GM18507 (cell line): ENCODE data around the gene BBX.
"Not testable (repeated sequence)": the region's sequence is repeated elsewhere in the genome, so short reads cannot be mapped to it uniquely, and the experiment has no call there.

Experiments
- DNase-seq: peaks from one replicate; pipeline ENCODE4 v3.0.0; 2011; ENCODE audit warnings: low read depth; ENCODE audit not compliant: insufficient read length; ENCODE audit errors: extremely low spot score
- FAIRE-seq: peaks from 2 replicates; lab custom pipeline; 2011; peaks lifted over from hg19 to GRCh38; lab: Jason Lieb, UNC

Gene BBX

DNA sequence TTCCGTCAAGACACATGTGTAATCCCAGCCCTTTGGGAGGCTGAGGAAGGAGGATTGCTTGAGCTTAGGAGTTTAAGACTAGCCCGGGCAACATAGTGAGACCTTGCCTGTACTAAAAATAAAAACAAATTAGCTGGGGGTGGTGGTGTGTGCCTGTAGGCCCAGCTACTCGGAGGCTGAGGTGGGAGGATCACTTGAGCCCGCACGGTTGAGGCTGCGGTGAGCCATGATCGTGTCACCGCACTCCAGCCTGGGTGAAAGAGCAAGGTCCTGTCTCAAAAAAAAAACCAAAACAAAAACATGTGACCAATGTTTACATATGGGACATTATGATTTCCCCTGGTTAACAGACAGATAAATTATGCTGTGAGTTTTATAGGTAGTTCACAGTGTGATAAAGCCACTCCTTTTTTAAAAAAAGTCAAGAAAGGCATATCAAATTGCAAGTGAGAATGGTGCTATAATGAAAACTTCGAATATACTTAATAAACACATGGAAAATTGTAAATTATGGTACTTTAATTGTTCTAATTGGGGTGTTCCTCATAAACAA is 9.2 kb downstream of the BBX start:
- FAIRE-seq, result no peak

DNA sequence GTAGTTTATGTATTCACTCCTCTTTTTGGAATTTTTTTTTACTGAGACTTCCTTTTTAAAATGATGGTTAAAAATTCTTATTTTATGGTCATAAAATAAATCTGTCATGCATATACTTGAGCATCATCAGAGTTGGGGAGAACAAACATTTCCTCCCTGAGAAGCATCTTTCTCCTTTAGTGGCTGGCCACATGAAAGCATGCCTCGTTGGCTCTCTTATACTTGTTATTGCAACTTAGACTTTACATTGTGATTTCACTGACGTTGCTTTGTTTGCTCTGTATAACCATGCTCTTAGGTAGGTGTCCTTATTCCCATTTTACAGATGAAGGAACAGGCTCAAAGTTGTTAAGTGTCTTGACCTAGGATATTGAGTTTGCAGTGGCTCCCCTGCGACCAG is 18.1 kb downstream of the BBX start:
- DNase-seq, result no peak
- no peak for FAIRE-seq

More for the DNA sequence above, 9.2 kb downstream of the BBX start:
- no peak for DNase-seq

- FAIRE-seq (no peak), DNase-seq (no peak)
Measured at GRCh38 chr3:107542665-107543064, 19.9 kb downstream of the BBX start.

GRCh38 chr3:107543666-107544065 is 20.9 kb downstream of the BBX start:
- FAIRE-seq, result no peak
- no peak for DNase-seq

DNA sequence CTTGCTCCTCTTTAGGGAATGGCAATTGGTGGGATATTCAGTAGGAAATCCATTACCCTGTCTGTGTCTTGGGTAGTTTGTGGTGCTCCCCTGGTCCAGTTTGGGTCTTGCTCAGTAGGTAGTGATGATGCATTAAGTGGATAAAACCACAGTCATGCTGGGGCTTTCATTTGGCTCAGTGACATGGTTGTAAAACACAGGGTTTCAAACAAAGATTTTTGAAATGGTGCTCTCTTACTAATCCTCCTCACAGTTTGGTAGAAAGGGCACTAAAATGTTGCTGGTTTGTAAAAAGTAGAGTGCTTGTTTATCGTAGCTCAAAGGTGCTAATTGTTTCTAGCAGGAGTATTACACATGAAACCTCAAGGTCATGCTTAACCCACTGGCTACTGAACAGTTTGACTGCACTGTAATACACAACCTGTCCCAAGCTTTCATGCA is 22.9 kb downstream of the BBX start:
- DNase-seq (no peak), FAIRE-seq (no peak)

DNA sequence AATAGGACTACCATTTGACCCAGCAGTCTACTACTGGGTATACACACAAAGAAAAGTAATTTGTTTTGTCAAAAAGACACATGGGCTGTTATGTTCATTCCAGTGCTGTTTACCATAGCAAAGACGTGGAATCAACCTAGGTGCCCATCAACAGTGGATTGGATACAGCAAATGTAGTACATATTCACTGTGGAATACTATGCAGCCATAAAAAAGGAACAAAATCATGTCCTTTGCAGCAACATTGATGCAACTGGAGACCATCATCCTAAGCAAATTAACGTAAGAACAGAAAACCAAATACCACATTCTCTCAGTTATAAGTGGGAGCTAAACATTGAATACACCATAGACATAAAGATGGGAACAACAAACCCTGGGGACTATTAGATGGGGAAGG is 25.8 kb downstream of the BBX start:
- FAIRE-seq, result no peak
- DNase-seq, result no peak

GRCh38 chr3:107555359-107555758 is 32.6 kb downstream of the BBX start:
- peak; percentile 26 for FAIRE-seq
- DNase-seq, result no peak

DNA sequence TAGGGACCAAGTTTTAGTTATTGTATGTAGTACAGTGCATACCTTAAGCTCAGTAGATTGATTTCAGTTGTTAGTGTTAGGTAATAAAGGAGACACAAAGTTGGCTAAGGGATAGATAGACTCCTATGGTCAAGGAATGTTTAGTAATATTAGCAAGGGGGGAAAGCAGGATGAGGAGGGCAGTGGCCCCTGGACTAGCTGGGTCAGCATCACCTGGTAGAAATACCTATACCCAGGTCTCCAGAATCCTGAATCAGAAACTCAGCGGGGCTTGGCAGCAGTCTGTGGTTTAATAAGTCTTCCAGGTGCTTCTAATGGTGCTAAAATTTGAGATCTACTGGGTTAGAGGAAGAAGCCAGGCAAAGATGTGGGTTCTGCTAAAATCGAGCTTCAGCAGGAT is 35.0 kb downstream of the BBX start:
- DNase-seq (no peak), FAIRE-seq (no peak)

GRCh38 chr3:107560166-107560565 is 37.4 kb downstream of the BBX start:
- no peak for DNase-seq
- no peak for FAIRE-seq

- DNase-seq (no peak), FAIRE-seq (no peak)
Measured at GRCh38 chr3:107561980-107562379, 39.2 kb downstream of the BBX start.

DNA sequence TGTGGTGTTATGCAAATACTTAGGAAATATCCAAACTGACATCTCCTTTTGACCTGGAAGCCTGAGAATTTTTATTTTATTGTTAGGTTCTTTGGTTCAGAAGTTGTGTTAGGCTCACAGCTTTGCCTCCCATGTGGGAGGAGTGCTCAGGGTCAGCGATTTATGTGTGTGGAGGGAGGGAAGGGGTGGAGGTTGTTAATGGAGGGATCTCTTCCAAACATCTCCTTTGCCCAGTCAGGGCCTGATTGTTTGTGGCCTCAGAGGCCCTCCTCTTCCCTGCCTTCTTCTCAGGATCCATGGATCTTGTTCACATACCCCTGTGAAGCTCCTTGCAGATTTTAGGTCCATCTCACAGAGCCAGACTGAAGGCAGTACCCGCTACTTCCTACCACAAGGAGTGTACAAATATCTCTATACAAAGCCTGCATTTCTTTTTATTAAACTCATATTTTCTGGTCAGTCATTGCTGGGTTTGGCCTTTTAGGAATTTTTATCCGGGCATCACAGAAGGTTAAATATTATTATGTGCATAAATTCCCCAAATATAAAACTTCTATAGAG is 40.3 kb downstream of the BBX start:
- FAIRE-seq (no peak), DNase-seq (no peak)

DNA sequence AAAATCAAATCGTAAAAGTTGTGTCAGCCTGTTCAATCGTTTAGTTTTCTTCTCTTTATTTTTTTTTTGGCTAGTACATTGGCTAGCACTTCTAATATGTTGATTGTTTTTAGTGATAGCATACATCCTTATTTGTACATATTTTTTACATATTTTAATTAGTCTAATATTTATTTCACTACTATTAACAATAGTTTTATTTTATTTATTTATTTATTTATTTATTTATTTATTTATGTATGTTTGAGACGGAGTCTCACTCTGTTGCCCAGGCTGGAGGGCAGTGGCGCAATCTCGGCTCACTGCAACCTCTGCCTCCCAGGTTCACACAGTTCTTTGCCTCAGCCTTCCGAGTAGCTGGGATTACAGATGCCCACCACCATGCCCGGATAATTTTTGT is 42.5 kb downstream of the BBX start:
- not testable (repeated sequence) for DNase-seq

DNA sequence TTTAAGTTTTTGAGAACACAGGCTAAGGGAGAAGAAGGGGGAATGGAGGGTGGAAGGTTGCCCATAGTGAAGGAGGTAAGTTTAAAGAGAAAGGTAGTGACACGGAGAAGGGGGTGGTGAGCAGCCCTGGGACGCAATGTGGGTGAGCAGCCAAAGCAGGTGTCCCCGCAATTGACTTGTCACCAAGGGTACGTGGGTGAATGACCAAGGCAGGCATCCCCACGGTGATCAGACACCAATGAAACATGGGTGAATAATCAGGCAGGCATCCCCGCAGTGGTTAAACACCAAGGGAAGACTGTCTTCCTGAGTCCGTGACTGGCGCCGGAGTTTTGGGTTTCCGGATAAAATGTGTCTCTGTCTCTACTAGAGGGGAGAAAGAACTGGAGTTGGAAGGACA is 48.3 kb downstream of the BBX start:
- DNase-seq, FAIRE-seq: not testable (repeated sequence)

More for the DNA sequence above, 42.5 kb downstream of the BBX start:
- FAIRE-seq, result not testable (repeated sequence)

GRCh38 chr3:107571492-107571891 is 48.7 kb downstream of the BBX start:
- FAIRE-seq, DNase-seq: not testable (repeated sequence)

DNA sequence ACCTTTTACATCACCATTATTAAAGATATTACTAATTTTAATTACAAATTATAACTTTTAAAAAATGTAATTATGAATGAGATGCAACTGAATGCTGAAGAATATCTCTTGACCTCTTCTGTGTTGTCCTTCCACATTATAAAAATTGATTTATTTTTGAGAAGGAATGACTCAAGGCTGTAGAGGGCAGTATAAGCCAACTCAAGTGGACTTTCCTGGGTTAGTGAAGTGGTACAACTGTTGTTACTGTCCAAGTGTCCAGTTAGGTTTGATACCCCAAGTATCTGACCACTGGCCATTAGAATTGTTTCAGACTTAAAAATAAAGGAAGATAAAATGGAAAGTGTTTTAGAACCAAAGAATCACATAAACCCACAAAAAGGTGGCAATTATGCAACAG is 51.9 kb downstream of the BBX start:
- FAIRE-seq, result peak; percentile 76
- no peak for DNase-seq

DNA sequence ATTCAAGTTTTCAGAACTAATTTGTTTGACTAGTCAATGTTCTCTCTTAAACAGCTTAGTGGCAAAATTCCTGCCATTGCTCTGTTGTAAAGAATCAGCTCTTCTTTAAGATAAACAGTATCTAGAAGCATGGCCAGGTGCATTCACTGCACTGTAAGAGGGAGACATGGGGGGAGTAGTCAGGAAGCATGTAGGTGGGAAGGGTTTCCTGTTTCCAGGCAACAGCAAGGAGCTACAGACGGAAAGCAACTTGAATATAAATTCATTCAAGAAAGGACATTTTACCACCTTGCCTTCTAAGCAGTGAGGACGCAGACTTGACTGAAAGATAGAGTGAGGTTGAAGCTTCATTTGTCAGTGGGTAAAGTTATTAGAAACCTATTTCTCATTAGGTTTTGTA is 55.3 kb downstream of the BBX start:
- DNase-seq (no peak), FAIRE-seq (peak; percentile 5)

DNA sequence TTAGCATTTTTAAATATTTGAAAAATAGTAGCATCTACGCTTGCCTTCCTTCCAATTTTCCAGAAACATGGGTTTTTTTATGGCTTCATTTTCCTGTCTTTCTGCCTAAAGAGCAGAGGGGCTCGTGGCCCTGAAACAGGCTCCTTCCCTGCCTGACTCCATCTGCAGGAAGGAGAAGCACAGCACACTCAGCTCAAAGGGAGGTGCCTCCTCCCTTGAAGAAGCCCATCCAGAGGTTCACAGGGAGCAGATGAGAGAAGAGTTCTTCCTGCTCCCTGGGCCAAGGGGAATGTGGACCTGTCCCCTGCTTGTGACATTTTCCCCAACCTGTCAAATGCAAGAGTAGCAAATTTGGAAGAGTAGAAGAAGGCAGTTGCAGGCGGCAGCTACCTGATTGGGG is 55.8 kb downstream of the BBX start:
- DNase-seq (no peak), FAIRE-seq (no peak)

GRCh38 chr3:107579371-107579770 is 56.6 kb downstream of the BBX start:
- no peak for DNase-seq
- FAIRE-seq, result no peak

- DNase-seq (no peak), FAIRE-seq (no peak)
Measured at GRCh38 chr3:107581230-107581629, 58.5 kb downstream of the BBX start.

DNA sequence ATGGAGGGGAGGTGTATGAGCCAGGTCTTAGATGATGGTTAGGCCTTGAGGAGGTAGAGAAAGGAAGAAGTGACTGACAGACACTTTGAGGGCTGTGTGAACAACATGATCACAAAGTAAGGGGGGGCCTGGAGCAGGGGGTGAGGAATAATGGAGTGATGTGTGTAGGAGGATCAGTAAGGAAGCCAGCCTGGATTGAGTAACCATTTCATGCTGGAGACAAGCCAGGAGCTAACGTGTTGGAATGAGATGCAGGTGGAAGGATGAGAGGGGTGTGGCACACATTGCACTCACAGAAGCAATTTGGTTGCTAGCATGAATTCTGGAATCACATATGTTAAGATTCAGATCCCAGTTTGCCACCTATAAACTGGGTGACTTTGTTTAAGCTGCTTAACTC is 65.5 kb downstream of the BBX start:
- no peak for FAIRE-seq

DNA sequence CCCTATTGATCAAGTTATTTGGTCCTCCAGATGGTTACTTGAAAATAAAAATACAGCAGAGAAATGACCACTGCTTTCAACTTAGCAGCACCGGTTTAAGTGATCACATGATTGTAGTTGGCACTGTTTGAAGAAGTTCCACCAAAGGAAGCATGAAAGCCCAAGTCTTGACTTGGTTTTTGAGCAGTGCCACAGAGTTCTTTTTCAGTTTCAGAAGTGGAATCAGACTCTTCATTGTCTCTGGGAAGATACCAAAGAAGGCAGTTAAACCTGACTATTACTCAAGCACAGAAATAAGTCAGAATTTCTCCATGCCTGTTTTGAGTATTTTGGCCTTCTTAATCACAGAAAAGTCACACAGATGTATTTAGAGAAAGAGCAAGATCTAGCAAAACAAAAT is 66.7 kb downstream of the BBX start:
- FAIRE-seq (peak; percentile 78), DNase-seq (no peak)

More for the DNA sequence above, 65.5 kb downstream of the BBX start:
- DNase-seq, result no peak

GRCh38 chr3:107590786-107591185 is 68.0 kb downstream of the BBX start:
- FAIRE-seq (no peak), DNase-seq (no peak)
